ENCODE results near the gene ETV3L.

ETV3L gene

DNA sequence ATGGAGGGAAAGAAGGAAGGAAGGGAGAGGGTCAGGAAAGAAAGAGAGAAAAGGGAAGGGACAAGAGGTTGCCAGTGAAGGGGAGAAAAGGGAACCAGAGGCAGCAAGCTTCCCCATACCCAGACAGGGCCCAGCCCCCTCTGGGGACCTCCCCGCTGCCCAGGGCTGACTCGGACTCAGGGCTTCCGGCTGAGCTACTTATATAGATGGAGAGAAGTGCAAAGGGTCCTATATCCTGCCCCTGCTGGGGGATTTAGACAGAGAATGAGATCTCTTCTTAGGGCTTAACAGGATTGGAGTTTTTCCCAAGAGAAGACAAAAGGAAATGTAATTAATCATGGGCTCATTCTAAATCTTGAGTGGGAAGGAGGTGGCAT, at the start of gene ETV3L:
TSS of gene ETV3L (minus strand) at position 176 of the 377 bp plus-strand sequence. CDS start 285 bp downstream, outside the sequence.
- no peak within 1 kb of the TSS for H3K27ac ChIP-seq
- TF ChIP-seq, protein P1, sequence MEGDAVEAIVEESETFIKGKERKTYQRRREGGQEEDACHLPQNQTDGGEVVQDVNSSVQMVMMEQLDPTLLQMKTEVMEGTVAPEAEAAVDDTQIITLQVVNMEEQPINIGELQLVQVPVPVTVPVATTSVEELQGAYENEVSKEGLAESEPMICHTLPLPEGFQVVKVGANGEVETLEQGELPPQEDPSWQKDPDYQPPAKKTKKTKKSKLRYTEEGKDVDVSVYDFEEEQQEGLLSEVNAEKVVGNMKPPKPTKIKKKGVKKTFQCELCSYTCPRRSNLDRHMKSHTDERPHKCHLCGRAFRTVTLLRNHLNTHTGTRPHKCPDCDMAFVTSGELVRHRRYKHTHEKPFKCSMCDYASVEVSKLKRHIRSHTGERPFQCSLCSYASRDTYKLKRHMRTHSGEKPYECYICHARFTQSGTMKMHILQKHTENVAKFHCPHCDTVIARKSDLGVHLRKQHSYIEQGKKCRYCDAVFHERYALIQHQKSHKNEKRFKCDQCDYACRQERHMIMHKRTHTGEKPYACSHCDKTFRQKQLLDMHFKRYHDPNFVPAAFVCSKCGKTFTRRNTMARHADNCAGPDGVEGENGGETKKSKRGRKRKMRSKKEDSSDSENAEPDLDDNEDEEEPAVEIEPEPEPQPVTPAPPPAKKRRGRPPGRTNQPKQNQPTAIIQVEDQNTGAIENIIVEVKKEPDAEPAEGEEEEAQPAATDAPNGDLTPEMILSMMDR (conservative IDR thresholded peaks at IDR 0.05) = no peak
- no peak for TF ChIP-seq ZFX (IDR thresholded peaks at IDR 0.05)

- no peak overlapping the region for H3K27ac ChIP-seq
- TF ChIP-seq ZFX (IDR thresholded peaks at IDR 0.05) = no peak
- TF ChIP-seq, protein P1 (conservative IDR thresholded peaks at IDR 0.05) = no peak
Measured at GRCh38 chr1:157147906-157148700, 48.5 kb upstream of the ETV3L start.

DNA sequence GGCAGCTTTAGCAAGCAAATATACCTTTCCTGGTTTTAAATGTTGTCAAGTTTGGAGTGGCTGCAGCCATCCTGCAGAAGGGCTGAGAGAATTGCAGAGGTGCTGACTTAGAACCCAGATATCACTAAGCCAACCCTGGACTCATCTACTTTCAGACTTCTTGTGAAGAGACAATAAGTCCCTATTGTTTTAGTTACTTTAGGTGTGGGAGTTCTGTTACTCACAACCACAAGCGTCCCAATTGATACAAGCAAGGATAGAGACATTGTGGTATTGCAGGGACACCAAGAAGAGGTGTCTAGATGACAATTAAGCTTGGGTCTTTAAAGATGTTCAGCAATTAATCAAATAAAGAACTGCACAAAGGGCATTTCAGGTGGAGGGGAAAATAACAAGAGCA, 47.4 kb upstream of the ETV3L start:
- H3K27ac ChIP-seq = no peak overlapping the region
- no peak for TF ChIP-seq ZFX (IDR thresholded peaks at IDR 0.05)
- TF ChIP-seq, protein P1 (conservative IDR thresholded peaks at IDR 0.05) = no peak

- no peak overlapping the region for H3K27ac ChIP-seq
- no peak for TF ChIP-seq ZFX (IDR thresholded peaks at IDR 0.05)
- TF ChIP-seq, protein P1 (conservative IDR thresholded peaks at IDR 0.05) = no peak
Measured at GRCh38 chr1:157146244-157146643, 46.6 kb upstream of the ETV3L start.

GRCh38 chr1:157145076-157145475, 45.5 kb upstream of the ETV3L start:
- H3K27ac ChIP-seq = no peak overlapping the region
- TF ChIP-seq ZFX (IDR thresholded peaks at IDR 0.05) = no peak
- TF ChIP-seq, protein P1 (conservative IDR thresholded peaks at IDR 0.05) = no peak

GRCh38 chr1:157144509-157144908, 44.9 kb upstream of the ETV3L start:
- H3K27ac ChIP-seq = no peak overlapping the region
- no peak for TF ChIP-seq ZFX (IDR thresholded peaks at IDR 0.05)

DNA sequence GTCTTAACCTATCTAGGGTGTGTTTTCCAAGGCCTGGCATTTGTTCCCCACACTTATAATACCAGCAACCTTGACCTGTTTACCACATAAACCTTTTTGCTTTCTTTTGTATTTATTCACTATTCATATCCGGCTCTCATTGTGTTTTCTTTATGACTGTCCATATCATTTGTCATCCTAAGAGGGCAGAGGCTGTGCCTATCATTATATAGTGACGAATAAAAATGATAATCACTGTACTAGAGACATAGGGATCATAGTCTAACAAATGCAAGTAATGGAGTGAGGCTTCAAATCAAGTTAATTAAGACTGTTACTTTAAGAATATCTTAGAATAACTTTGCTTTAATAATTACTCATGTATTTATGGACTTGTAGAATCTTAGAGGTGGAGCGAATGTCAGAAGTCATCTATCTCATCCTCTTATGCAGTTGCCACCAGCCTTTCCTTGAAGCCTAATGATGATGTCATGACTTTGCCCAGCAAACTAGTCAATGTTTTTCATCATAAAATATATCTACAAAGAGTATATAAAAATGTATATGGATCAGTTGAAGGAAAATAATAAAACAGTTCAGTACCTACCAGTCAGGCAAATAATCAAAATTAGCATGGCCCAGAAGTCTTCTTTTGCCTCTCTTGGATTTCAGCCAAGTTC, 43.3 kb upstream of the ETV3L start:
- TF ChIP-seq ZFX (IDR thresholded peaks at IDR 0.05) = no peak
- TF ChIP-seq, protein P1 (conservative IDR thresholded peaks at IDR 0.05) = no peak
- H3K27ac ChIP-seq = no peak overlapping the region

Measured in C4-2B (cell line).